GM10266 (cell line): ENCODE measurements around the gene RPS28.

Experiments
- DNase-seq: peaks from one replicate; pipeline ENCODE4 v3.0.0; 2012; ENCODE audit errors: extremely low spot score
- CTCF ChIP-seq: IDR thresholded peaks from 2 replicates; pipeline ENCODE4 v1.5.1; 2012; ENCODE audit warnings: mild to moderate bottlenecking, low read depth; ENCODE audit not compliant: control insufficient read depth, insufficient read depth; ENCODE audit errors: missing control alignments

RPS28 gene

DNA sequence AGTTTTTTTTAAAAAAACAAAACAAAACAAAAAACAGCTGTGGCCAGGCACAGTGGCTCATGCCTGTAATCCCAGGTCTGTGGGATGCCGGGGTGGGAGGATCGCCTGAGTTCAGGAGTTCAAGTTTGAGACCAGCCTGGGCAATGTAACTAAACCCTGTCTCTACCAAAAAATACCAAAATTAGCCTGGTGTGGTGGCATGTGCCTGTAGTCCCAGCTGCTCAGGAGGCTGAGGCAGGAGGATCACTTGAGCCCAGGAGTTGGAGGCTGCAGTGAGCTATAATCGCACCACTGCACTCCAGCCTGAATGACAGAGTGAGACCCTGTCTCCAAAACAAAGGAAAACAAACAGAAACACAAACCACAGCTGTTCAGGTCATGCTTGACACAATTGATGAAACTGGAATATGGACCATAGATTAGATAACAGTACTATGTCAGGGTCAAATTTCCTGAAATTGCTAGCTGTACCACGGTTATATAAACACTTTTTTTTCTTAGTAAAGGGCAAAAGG lies 35.8 kb downstream of the RPS28 start:
- no peak for TF ChIP-seq CTCF
- DNase-seq, result no peak

GRCh38 chr19:8358948-8359347 lies 37.7 kb downstream of the RPS28 start:
- TF ChIP-seq CTCF, result no peak
- no peak for DNase-seq

DNA sequence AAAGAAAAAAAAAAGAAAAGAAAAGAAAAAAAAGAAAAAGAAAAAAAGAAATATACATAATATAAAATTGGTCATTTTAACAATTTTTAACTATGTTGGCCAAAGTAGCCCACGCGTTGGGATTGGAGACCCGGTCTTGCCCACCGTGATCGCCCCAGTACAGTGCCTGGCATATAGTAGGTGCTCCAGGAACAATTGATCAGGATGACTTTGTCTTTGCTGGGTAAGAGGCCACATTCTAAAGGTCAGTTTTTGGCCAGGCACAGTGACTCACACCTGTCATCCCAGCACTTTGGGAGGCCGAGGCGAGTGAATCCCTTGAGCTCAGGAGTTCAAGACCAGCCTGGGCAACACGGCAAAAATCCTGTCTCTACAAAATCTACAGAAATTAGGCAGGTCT lies 38.9 kb downstream of the RPS28 start:
- TF ChIP-seq CTCF, result no peak
- no peak for DNase-seq

GRCh38 chr19:8361921-8362793 lies 40.9 kb downstream of the RPS28 start:
- DNase-seq, result no peak
- no peak for TF ChIP-seq CTCF

DNA sequence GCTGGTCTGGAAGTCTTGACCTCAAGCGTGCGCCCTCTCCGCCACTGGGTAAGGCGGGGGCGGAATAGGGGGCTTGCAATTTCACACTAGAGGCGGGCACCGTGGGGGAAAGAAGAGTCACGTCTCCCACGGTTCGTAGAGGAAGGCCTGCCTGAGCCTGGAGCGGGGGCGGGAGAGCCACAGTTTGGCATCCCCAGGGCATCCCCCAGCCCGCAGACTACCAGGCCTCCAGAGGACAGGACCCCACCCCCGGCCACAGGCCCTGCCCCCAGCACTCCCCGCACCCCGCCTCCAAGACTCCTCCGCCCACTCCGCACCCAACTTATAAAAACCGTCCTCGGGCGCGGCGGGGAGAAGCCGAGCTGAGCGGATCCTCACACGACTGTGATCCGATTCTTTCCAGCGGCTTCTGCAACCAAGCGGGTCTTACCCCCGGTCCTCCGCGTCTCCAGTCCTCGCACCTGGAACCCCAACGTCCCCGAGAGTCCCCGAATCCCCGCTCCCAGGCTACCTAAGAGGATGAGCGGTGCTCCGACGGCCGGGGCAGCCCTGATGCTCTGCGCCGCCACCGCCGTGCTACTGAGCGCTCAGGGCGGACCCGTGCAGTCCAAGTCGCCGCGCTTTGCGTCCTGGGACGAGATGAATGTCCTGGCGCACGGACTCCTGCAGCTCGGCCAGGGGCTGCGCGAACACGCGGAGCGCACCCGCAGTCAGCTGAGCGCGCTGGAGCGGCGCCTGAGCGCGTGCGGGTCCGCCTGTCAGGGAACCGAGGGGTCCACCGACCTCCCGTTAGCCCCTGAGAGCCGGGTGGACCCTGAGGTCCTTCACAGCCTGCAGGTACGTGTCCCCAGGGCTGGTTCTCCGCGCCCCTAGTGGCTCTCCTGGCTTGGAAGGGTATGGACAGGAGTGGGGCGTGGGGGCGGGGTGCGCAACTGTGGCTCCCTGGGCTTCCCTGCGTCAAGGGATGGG lies 42.8 kb downstream of the RPS28 start, which contains the start of gene ANGPTL4:
TSS of gene ANGPTL4 (plus strand) at position 353 of the 969 bp plus-strand sequence. CDS start at position 520, 167 bp downstream.
- DNase-seq, result peak; percentile 75
- TF ChIP-seq CTCF, result no peak

DNA sequence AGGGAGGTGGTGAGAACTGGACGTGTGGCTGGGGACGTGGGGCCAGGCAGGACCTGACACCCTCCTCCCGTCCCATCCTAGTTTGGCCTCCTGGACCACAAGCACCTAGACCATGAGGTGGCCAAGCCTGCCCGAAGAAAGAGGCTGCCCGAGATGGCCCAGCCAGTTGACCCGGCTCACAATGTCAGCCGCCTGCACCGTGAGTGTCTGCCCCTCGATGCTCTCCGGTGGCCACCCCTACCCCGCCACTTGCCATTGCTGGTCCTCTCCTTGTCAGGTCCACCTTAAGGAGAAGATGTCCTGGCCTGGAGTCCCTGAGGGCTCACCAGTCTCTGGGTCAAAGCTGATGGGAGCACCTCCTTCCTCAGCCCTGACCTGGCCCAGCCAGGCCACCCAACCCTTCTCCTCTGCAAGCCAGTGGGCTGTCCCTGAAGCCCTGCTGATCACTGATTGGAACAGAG lies 44.9 kb downstream of the RPS28 start:
- no peak for TF ChIP-seq CTCF
- peak; percentile 30 for DNase-seq
